Esophagus muscularis mucosa (tissue), 4 donors: Measurements from ENCODE around the gene GAP43.

Experiments
- EP300 ChIP-seq: sonication (generic); formaldehyde crosslinking; IDR thresholded peaks from one replicate; pipeline ENCODE4 v1.6.1; 2017; ENCODE audit warnings: antibody characterized with exemption
- POLR2A ChIP-seq: fragments of 450-650 bp; IDR thresholded peaks from one replicate; pipeline ENCODE4 v1.6.1; 2017; ENCODE audit warnings: antibody characterized with exemption, moderate library complexity, mild to moderate bottlenecking, low read depth
- POLR2AphosphoS5 ChIP-seq, 2 donors: sonication (generic); formaldehyde crosslinking; IDR thresholded peaks; one replicate each; pipeline ENCODE4 v1.6.1; 2017; ENCODE audit warnings: antibody characterized with exemption in 2 of 2
- TF ChIP-seq, protein P1 (sequence below), 3 experiments: fragments of 200-600 bp in 2 of 3; fragments of 450-650 bp in 1 of 3; sonication (generic) in 2 of 3; IDR thresholded peaks; one replicate each; pipeline ENCODE4 v1.5.1; 2017 to 2019; ENCODE audit warnings: antibody characterized with exemption in 3 of 3, mild to moderate bottlenecking in 2 of 3, moderate library complexity in 1 of 3

- TF ChIP-seq EP300: no peak
- TF ChIP-seq, protein P1, sequence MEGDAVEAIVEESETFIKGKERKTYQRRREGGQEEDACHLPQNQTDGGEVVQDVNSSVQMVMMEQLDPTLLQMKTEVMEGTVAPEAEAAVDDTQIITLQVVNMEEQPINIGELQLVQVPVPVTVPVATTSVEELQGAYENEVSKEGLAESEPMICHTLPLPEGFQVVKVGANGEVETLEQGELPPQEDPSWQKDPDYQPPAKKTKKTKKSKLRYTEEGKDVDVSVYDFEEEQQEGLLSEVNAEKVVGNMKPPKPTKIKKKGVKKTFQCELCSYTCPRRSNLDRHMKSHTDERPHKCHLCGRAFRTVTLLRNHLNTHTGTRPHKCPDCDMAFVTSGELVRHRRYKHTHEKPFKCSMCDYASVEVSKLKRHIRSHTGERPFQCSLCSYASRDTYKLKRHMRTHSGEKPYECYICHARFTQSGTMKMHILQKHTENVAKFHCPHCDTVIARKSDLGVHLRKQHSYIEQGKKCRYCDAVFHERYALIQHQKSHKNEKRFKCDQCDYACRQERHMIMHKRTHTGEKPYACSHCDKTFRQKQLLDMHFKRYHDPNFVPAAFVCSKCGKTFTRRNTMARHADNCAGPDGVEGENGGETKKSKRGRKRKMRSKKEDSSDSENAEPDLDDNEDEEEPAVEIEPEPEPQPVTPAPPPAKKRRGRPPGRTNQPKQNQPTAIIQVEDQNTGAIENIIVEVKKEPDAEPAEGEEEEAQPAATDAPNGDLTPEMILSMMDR (IDR thresholded peaks at IDR 0.05): no peak
- no peak for TF ChIP-seq POLR2AphosphoS5 (IDR thresholded peaks at IDR 0.05)
- TF ChIP-seq POLR2A: no peak
Observed at GRCh38 chr3:115693868-115694267, 70.6 kb downstream of the GAP43 start.
